Inferior parietal cortex (tissue), 1 donor: ENCODE data around the gene AKAP13.
"Not testable (repeated sequence)": the region's sequence is repeated elsewhere in the genome, so short reads cannot be mapped to it uniquely, and the experiment has no call there.

Source experiments
- DNase-seq: peaks from one replicate; pipeline ENCODE4 v3.0.0-alpha.2; 2016; ENCODE audit errors: extremely low spot score

The AKAP13 gene

GRCh38 chr15:85532689-85533088 lies 152.3 kb downstream of the AKAP13 start:
- no peak for DNase-seq

GRCh38 chr15:85534031-85534430 lies 153.6 kb downstream of the AKAP13 start:
- no peak for DNase-seq

GRCh38 chr15:85535533-85536330 lies 155.3 kb downstream of the AKAP13 start:
- not testable (repeated sequence) for DNase-seq

GRCh38 chr15:85536341-85536740 lies 155.9 kb downstream of the AKAP13 start:
- no peak for DNase-seq

GRCh38 chr15:85539491-85539890 lies 159.1 kb downstream of the AKAP13 start:
- DNase-seq, result no peak

- no peak for DNase-seq
Observed at GRCh38 chr15:85540085-85540797, 159.8 kb downstream of the AKAP13 start.

GRCh38 chr15:85541744-85542143 lies 161.3 kb downstream of the AKAP13 start:
- no peak for DNase-seq

GRCh38 chr15:85542488-85542887 lies 162.1 kb downstream of the AKAP13 start:
- no peak for DNase-seq

- DNase-seq, result no peak
Observed at GRCh38 chr15:85542895-85543331, 162.5 kb downstream of the AKAP13 start.

GRCh38 chr15:85543741-85544155 lies 163.3 kb downstream of the AKAP13 start:
- DNase-seq, result no peak

- DNase-seq, result no peak
Observed at GRCh38 chr15:85545185-85545584, 164.8 kb downstream of the AKAP13 start.

GRCh38 chr15:85545752-85546151 lies 165.3 kb downstream of the AKAP13 start:
- no peak for DNase-seq

GRCh38 chr15:85547386-85547785 lies 167.0 kb downstream of the AKAP13 start:
- DNase-seq, result no peak

GRCh38 chr15:85550283-85550682 lies 169.9 kb downstream of the AKAP13 start:
- no peak for DNase-seq

GRCh38 chr15:85551221-85551832 lies 170.9 kb downstream of the AKAP13 start:
- DNase-seq, result no peak

- DNase-seq, result no peak
Observed at GRCh38 chr15:85554852-85555521, 174.6 kb downstream of the AKAP13 start.

GRCh38 chr15:85555875-85556617 lies 175.6 kb downstream of the AKAP13 start:
- DNase-seq, result no peak

GRCh38 chr15:85556618-85556895 lies 176.2 kb downstream of the AKAP13 start:
- no peak for DNase-seq

- no peak for DNase-seq
Observed at GRCh38 chr15:85557385-85557784, 177.0 kb downstream of the AKAP13 start.

- DNase-seq, result no peak
Observed at GRCh38 chr15:85558848-85559247, 178.4 kb downstream of the AKAP13 start.

GRCh38 chr15:85559530-85559929 lies 179.1 kb downstream of the AKAP13 start:
- DNase-seq, result no peak

GRCh38 chr15:85562824-85563223 lies 182.4 kb downstream of the AKAP13 start:
- no peak for DNase-seq
